ENCODE data around the gene ANKRD49.
"Not testable (repeated sequence)": the region's sequence is repeated elsewhere in the genome, so short reads cannot be mapped to it uniquely, and the experiment has no call there.

ANKRD49 gene

GRCh38 chr11:94469416-94469815 lies 24.4 kb upstream of the ANKRD49 start:
- Histone ChIP-seq H3K4me1 (ENCODE audit: control insufficient read depth, insufficient read depth, low read length) (peaks cover 7% of the 10 kb centered on the region), H3K4me3 (ENCODE audit: low read depth, low read length) (no peak overlapping the region), H3K36me3 (ENCODE audit: control insufficient read depth, insufficient read depth, low read length) (no peaks in the 10 kb centered on the region), H3K27me3 (ENCODE audit: control insufficient read depth, insufficient read depth, low read length) (no peaks in the 10 kb centered on the region), H3K9me3 (ENCODE audit: control insufficient read depth, insufficient read depth, low read length) (no peaks in the 10 kb centered on the region), H3K9ac (ENCODE audit: low read depth, low read length) (no peak overlapping the region)

- Histone ChIP-seq H3K36me3 (ENCODE audit: control insufficient read depth, insufficient read depth, low read length) (peaks cover 4% of the 10 kb centered on the region), H3K27me3 (ENCODE audit: control insufficient read depth, insufficient read depth, low read length) (no peaks in the 10 kb centered on the region), H3K9ac (ENCODE audit: low read depth, low read length) (no peak overlapping the region)
These were observed 20.6 kb upstream of the ANKRD49 start for GRCh38 chr11:94472916-94473799.

GRCh38 chr11:94477624-94478023 lies 16.2 kb upstream of the ANKRD49 start:
- H3K4me1 ChIP-seq (ENCODE audit: control insufficient read depth, insufficient read depth, low read length): peaks cover 7% of the 10 kb centered on the region
- no peak overlapping the region for H3K4me3 ChIP-seq (ENCODE audit: low read depth, low read length)
- H3K27me3 ChIP-seq (ENCODE audit: control insufficient read depth, insufficient read depth, low read length): no peaks in the 10 kb centered on the region
- no peaks in the 10 kb centered on the region for H3K9me3 ChIP-seq (ENCODE audit: control insufficient read depth, insufficient read depth, low read length)
- H3K36me3 ChIP-seq (ENCODE audit: control insufficient read depth, insufficient read depth, low read length): peaks cover 4% of the 10 kb centered on the region
- H3K9ac ChIP-seq (ENCODE audit: low read depth, low read length): no peak overlapping the region

More at GRCh38 chr11:94472916-94473799, 20.6 kb upstream of the ANKRD49 start:
- Histone ChIP-seq H3K4me3 (ENCODE audit: low read depth, low read length) (no peak overlapping the region), H3K4me1 (ENCODE audit: control insufficient read depth, insufficient read depth, low read length) (peaks cover 7% of the 10 kb centered on the region), H3K9me3 (ENCODE audit: control insufficient read depth, insufficient read depth, low read length) (no peaks in the 10 kb centered on the region)

- no peaks in the 10 kb centered on the region for H3K4me1 ChIP-seq (ENCODE audit: control insufficient read depth, insufficient read depth, low read length)
- H3K4me3 ChIP-seq (ENCODE audit: low read depth, low read length): no peak overlapping the region
- no peak overlapping the region for H3K9ac ChIP-seq (ENCODE audit: low read depth, low read length)
- peaks cover 10% of the 10 kb centered on the region for H3K36me3 ChIP-seq (ENCODE audit: control insufficient read depth, insufficient read depth, low read length)
- H3K9me3 ChIP-seq (ENCODE audit: control insufficient read depth, insufficient read depth, low read length): no peaks in the 10 kb centered on the region
- no peaks in the 10 kb centered on the region for H3K27me3 ChIP-seq (ENCODE audit: control insufficient read depth, insufficient read depth, low read length)
These were observed 12.4 kb upstream of the ANKRD49 start for GRCh38 chr11:94481342-94481741.

- Histone ChIP-seq H3K4me1 (ENCODE audit: control insufficient read depth, insufficient read depth, low read length) (no peaks in the 10 kb centered on the region), H3K36me3 (ENCODE audit: control insufficient read depth, insufficient read depth, low read length) (peaks cover 7% of the 10 kb centered on the region), H3K9ac (ENCODE audit: low read depth, low read length) (no peak overlapping the region), H3K4me3 (ENCODE audit: low read depth, low read length) (no peak overlapping the region), H3K9me3 (ENCODE audit: control insufficient read depth, insufficient read depth, low read length) (no peaks in the 10 kb centered on the region), H3K27me3 (ENCODE audit: control insufficient read depth, insufficient read depth, low read length) (no peaks in the 10 kb centered on the region)
These were observed 7.7 kb upstream of the ANKRD49 start for GRCh38 chr11:94486068-94486467.

GRCh38 chr11:94494126-94494680 lies 419 bp downstream of the ANKRD49 start:
- Histone ChIP-seq H3K4me3 (ENCODE audit: low read depth, low read length) (peak overlapping the region; percentile 97), H3K27me3 (ENCODE audit: control insufficient read depth, insufficient read depth, low read length) (no peaks in the 10 kb centered on the region), H3K4me1 (ENCODE audit: control insufficient read depth, insufficient read depth, low read length) (no peaks in the 10 kb centered on the region)

GRCh38 chr11:94500181-94500580 lies 6.4 kb downstream of the ANKRD49 start:
- no peaks in the 10 kb centered on the region for H3K9me3 ChIP-seq (ENCODE audit: control insufficient read depth, insufficient read depth, low read length)
- H3K36me3 ChIP-seq (ENCODE audit: control insufficient read depth, insufficient read depth, low read length): no peaks in the 10 kb centered on the region
- H3K27me3 ChIP-seq (ENCODE audit: control insufficient read depth, insufficient read depth, low read length): no peaks in the 10 kb centered on the region
- no peaks in the 10 kb centered on the region for H3K4me1 ChIP-seq (ENCODE audit: control insufficient read depth, insufficient read depth, low read length)
- H3K4me3 ChIP-seq (ENCODE audit: low read depth, low read length): no peak overlapping the region
- H3K9ac ChIP-seq (ENCODE audit: low read depth, low read length): no peak overlapping the region

More at GRCh38 chr11:94494126-94494680, 419 bp downstream of the ANKRD49 start:
- peak overlapping the region; percentile 13 for H3K9ac ChIP-seq (ENCODE audit: low read depth, low read length)
- no peaks in the 10 kb centered on the region for H3K36me3 ChIP-seq (ENCODE audit: control insufficient read depth, insufficient read depth, low read length)
- no peaks in the 10 kb centered on the region for H3K9me3 ChIP-seq (ENCODE audit: control insufficient read depth, insufficient read depth, low read length)

- H3K4me1 ChIP-seq (ENCODE audit: control insufficient read depth, insufficient read depth, low read length): no peaks in the 10 kb centered on the region
- H3K9ac ChIP-seq (ENCODE audit: low read depth, low read length): no peak overlapping the region
- H3K9me3 ChIP-seq (ENCODE audit: control insufficient read depth, insufficient read depth, low read length): no peaks in the 10 kb centered on the region
- H3K4me3 ChIP-seq (ENCODE audit: low read depth, low read length): no peak overlapping the region
- no peaks in the 10 kb centered on the region for H3K36me3 ChIP-seq (ENCODE audit: control insufficient read depth, insufficient read depth, low read length)
- H3K27me3 ChIP-seq (ENCODE audit: control insufficient read depth, insufficient read depth, low read length): no peaks in the 10 kb centered on the region
These were observed 7.7 kb downstream of the ANKRD49 start for GRCh38 chr11:94501522-94501921.

GRCh38 chr11:94504689-94505293 lies 11.0 kb downstream of the ANKRD49 start:
- H3K27me3 ChIP-seq (ENCODE audit: control insufficient read depth, insufficient read depth, low read length): no peaks in the 10 kb centered on the region
- H3K9me3 ChIP-seq (ENCODE audit: control insufficient read depth, insufficient read depth, low read length): no peaks in the 10 kb centered on the region

GRCh38 chr11:94506513-94506912 lies 12.7 kb downstream of the ANKRD49 start:
- H3K4me1 ChIP-seq (ENCODE audit: control insufficient read depth, insufficient read depth, low read length); H3K4me3 ChIP-seq (ENCODE audit: low read depth, low read length); H3K9me3 ChIP-seq (ENCODE audit: control insufficient read depth, insufficient read depth, low read length); H3K9ac ChIP-seq (ENCODE audit: low read depth, low read length); H3K36me3 ChIP-seq (ENCODE audit: control insufficient read depth, insufficient read depth, low read length); H3K27me3 ChIP-seq (ENCODE audit: control insufficient read depth, insufficient read depth, low read length): not testable (repeated sequence)

More at GRCh38 chr11:94504689-94505293, 11.0 kb downstream of the ANKRD49 start:
- H3K9ac ChIP-seq (ENCODE audit: low read depth, low read length): no peak overlapping the region
- H3K4me3 ChIP-seq (ENCODE audit: low read depth, low read length): no peak overlapping the region
- H3K4me1 ChIP-seq (ENCODE audit: control insufficient read depth, insufficient read depth, low read length): no peaks in the 10 kb centered on the region
- H3K36me3 ChIP-seq (ENCODE audit: control insufficient read depth, insufficient read depth, low read length): no peaks in the 10 kb centered on the region

GRCh38 chr11:94507485-94507884 lies 13.7 kb downstream of the ANKRD49 start:
- H3K9ac ChIP-seq (ENCODE audit: low read depth, low read length): no peak overlapping the region
- H3K27me3 ChIP-seq (ENCODE audit: control insufficient read depth, insufficient read depth, low read length): peaks cover 11% of the 10 kb centered on the region
- H3K36me3 ChIP-seq (ENCODE audit: control insufficient read depth, insufficient read depth, low read length): no peaks in the 10 kb centered on the region
- H3K4me1 ChIP-seq (ENCODE audit: control insufficient read depth, insufficient read depth, low read length): no peaks in the 10 kb centered on the region
- H3K9me3 ChIP-seq (ENCODE audit: control insufficient read depth, insufficient read depth, low read length): no peaks in the 10 kb centered on the region
- no peak overlapping the region for H3K4me3 ChIP-seq (ENCODE audit: low read depth, low read length)

All from iPS-15b (cell line).